ENCODE measurements around the gene TKTL1. TPM values are rescaled to one million over a fixed set of nuclear protein-coding genes. Genes with fewer than 3 reads are reported as not detected.

The TKTL1 gene
- total and polyA plus RNA-seq, 12 donors: 0.16 to 1.1 (median 0.53) TPM; not detected in 6

DNA sequence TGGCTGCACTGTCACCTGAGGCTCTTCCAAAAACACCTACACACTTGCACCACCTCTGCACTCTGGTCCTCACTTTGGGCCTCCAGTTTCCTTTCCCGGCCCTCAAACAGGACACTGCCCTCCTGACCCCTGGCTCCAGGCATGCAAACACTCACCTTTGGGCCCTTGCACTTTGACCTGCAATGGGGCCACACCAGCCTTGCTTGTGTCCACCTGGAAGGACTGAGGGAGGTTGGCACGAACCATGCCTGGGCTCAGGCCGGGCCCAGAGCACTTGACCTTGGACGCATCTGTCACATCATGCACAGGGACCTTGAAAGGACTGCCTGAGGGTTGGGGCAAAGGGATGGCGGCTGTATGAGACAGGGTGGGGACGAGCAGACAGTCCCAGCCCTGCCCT lies 63.2 kb downstream of the TKTL1 start:
- intact Hi-C loops (cut with DNase I): no loop called here
- H3K36me3 ChIP-seq (replicated peaks in 1 of 2): peaks cover 0 to 94% of the 10 kb centered on the region in 2 donors

DNA sequence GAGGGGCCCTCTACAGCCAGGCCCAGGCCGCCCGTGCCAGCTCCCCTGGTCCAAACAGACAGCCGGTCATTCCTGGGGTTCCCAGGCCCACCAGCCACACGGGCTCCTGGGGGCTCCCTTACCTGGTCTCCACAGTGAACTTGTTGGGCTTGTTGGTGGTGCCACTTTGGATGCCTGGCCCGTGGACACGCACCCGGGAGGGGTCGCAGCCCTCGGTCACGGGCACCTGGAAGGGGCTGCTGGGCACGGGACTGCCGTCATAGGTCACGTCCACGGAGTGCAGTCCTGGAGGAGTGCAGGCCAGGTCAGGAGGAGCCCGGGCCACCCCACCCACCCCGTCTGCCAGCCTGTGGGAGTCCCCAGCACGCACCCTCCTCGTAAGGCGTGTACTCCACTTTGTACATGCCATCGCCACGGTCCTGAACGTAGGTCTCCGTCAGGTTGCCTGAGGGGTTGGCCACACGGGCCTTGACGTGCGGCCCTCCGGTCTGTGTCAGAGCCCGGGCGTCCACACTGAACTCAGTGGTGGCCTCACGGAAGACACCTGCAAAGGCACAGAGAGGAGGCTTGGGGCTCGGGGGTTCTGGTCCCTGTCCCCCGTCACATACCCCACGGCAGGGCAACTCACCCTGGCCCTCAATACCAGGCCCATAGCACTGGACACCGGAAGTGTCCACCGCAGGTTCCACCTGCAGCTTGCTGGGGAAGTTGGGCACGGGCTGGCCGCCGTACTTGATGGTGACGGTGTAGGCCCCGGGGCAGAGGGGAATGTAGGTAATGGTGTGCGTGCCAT lies 64.0 kb downstream of the TKTL1 start:
- H3K27ac ChIP-seq: no peak overlapping the region
- peaks cover 0 to 94% of the 10 kb centered on the region in 2 donors for H3K36me3 ChIP-seq (replicated peaks in 1 of 2)
- TF ChIP-seq CTCF (IDR thresholded peaks at IDR 0.05): no peak
- no peak for TF ChIP-seq POLR2A (IDR thresholded peaks at IDR 0.05)
- no peaks in the 10 kb centered on the region for H3K27me3 ChIP-seq
- H3K4me1 ChIP-seq (replicated peaks in 1 of 2): no peaks in the 10 kb centered on the region
- intact Hi-C loops (cut with DNase I): no loop called here
- no peak overlapping the region for H3K4me3 ChIP-seq
- WGBS, 4 donors: 91 to 94% (median 93%) methylated on average over 13 to 41 of the region's 41 CpGs; no CpG with 5 or more reads in 1 of the 4 donors
- DNase-seq: no peak
- no peaks in the 10 kb centered on the region for H3K9me3 ChIP-seq (replicated peaks in 1 of 3)

More for the DNA sequence above, 63.2 kb downstream of the TKTL1 start:
- TF ChIP-seq CTCF (IDR thresholded peaks at IDR 0.05) (no peak), POLR2A (IDR thresholded peaks at IDR 0.05) (no peak)
- Histone ChIP-seq H3K9me3 (replicated peaks in 1 of 3) (no peaks in the 10 kb centered on the region), H3K4me3 (no peak overlapping the region), H3K4me1 (replicated peaks in 1 of 2) (no peaks in the 10 kb centered on the region), H3K27ac (no peak overlapping the region), H3K27me3 (no peaks in the 10 kb centered on the region)
- DNase-seq: no peak
- WGBS, 4 donors: 53 to 83% (median 76%) methylated on average over 1 to 6 of the region's 6 CpGs

- no peaks in the 10 kb centered on the region for H3K9me3 ChIP-seq (replicated peaks in 1 of 3)
- intact Hi-C loops (cut with DNase I): no loop called here
- no peak overlapping the region for H3K27ac ChIP-seq
- TF ChIP-seq CTCF (IDR thresholded peaks at IDR 0.05): no peak
- no peaks in the 10 kb centered on the region for H3K4me1 ChIP-seq (replicated peaks in 1 of 2)
- H3K4me3 ChIP-seq: no peak overlapping the region
- no peak for DNase-seq
- H3K36me3 ChIP-seq (replicated peaks in 1 of 2): peaks cover 0 to 94% of the 10 kb centered on the region in 2 donors
- WGBS, 4 donors: 83 to 91% (median 85%) methylated on average over 34 of the region's 34 CpGs; no CpG with 5 or more reads in 1 of the 4 donors
- H3K27me3 ChIP-seq: no peaks in the 10 kb centered on the region
Observed at GRCh38 chrX:154360155-154360713, 64.6 kb downstream of the TKTL1 start.

GRCh38 chrX:154362085-154362742 lies 66.6 kb downstream of the TKTL1 start:
- H3K27ac ChIP-seq: no peak overlapping the region

More at GRCh38 chrX:154362085-154362742, 66.6 kb downstream of the TKTL1 start:
- no peak for TF ChIP-seq POLR2A (IDR thresholded peaks at IDR 0.05)
- no peak for TF ChIP-seq CTCF (IDR thresholded peaks at IDR 0.05)
- intact Hi-C loops (cut with DNase I): no loop called here
- DNase-seq: no peak
- 84 to 92% (median 90%) methylated on average over 5 to 30 of the region's 30 CpGs for WGBS, 4 donors
- no peaks in the 10 kb centered on the region for H3K4me1 ChIP-seq (replicated peaks in 1 of 2)
- H3K27me3 ChIP-seq: no peaks in the 10 kb centered on the region
- no peaks in the 10 kb centered on the region for H3K9me3 ChIP-seq (replicated peaks in 1 of 3)
- H3K4me3 ChIP-seq: no peak overlapping the region
- peaks cover 0 to 95% of the 10 kb centered on the region in 2 donors for H3K36me3 ChIP-seq (replicated peaks in 1 of 2)
